Hematopoietic multipotent progenitor cell (in vitro differentiated cells): ENCODE data around the gene BOLL. TPM values are rescaled to one million over a fixed set of nuclear protein-coding genes. Genes with fewer than 3 reads are reported as not detected.
A peak's percentile ranks its signal among the peaks of the same experiment; 100 is the strongest.
"Not testable (repeated sequence)": the region's sequence is repeated elsewhere in the genome, so short reads cannot be mapped to it uniquely, and the experiment has no call there.

Source experiments
- DNase-seq, 3 donors: peaks; one replicate each; pipeline ENCODE4 v3.0.0-alpha.2; 2011 to 2015; ENCODE audit warnings: low read depth in 2 of 3, low spot score in 2 of 3
- total RNA-seq: library from RNA; depleted of rRNA; stranded (reverse); fragments of >200 nt; gene quantifications from one replicate; pipeline ENCODE4 v1.2.3, GENCODE V29; 2012

BOLL gene
- total RNA-seq, 1 donor: not detected

DNA sequence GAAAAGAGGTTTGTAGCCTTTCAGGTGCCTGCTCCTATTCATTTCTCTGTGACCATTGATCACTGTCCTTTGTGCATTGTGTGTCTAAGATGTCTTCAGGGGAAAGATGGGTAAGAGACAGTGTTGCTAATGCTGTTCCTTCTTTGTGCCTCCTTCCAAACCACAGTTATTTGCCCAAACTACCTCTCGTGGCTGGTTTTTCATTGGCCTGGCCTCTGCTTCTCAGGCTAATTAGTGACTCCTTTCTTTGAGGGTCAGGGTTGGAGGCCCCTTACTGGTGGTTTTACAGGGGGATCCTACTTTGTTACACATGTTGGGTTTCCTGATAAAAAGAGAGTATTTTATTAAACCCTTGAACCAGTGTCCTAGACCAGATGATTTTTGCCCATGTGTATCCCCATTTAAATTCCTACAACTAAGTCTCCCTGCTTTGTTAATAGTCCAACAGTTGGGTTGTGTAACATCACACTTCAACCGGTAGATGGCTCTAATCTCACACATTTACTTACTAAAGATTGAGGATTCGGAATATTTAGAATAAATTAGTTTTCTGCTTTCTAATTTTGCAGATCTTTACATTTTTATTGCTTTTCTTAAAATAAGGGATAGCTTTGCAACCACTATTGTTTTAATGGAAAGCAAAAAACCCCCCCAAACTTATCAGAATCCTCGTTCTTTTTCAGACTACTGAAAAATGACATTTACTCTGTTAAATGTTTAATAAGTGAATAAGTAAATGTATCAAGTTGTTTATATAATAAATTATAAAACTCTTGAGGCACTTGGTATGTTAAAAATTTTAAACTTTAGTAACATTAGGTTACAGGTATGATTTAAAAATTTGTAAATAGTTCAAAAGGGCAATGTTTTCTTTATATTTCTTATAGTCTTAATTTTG lies 77.6 kb downstream of the BOLL start:
- DNase-seq: peak in 2 of 3 donors; percentile 26 to 57

DNA sequence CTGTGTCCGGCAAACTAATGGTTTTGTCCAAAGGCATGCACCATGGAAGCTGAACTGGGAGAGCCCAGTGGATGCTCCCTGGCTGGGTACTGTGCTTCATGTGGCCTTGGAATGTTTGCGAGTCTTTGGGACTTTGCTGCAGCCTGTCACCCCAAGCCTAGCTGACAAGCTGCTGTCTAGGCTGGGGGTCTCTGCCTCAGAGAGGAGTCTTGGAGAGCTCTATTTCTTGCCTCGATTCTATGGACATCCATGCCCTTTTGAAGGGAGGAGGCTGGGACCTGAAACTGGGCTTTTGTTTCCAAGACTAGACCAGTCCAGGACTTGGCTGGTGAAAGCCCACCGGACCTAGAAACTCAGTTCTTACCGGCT lies 78.3 kb downstream of the BOLL start:
- no peak for DNase-seq

DNA sequence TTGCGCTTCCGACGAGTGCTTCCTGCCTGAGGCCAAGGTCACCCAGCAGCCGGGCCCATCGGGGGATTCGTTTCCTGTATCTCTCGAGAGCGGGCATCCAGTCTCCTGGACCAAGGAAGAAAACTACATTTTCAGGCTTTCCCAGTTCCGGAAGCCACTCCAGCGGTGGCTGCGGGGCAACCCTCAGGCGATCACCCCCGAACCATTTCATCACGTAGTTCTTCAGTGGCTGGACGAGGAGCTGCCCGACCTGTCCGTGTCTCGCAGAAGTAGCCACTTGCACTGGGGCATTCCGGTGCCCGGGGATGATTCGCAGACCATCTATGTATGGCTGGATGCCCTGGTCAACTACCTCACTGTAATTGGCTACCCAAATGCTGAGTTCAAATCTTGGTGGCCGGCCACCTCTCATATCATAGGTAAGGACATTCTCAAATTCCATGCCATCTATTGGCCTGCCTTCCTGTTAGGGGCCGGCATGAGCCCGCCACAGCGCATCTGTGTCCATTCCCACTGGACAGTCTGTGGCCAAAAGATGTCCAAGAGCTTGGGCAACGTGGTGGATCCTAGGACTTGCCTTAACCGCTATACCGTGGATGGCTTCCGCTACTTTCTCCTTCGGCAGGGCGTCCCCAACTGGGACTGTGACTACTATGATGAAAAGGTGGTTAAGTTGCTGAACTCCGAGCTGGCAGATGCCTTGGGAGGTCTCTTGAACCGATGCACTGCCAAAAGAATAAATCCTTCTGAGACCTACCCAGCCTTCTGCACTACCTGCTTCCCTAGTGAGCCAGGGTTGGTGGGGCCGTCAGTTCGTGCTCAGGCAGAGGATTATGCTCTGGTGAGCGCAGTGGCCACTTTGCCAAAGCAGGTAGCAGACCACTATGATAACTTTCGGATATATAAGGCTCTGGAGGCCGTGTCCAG lies 78.9 kb downstream of the BOLL start:
- no peak for DNase-seq

DNA sequence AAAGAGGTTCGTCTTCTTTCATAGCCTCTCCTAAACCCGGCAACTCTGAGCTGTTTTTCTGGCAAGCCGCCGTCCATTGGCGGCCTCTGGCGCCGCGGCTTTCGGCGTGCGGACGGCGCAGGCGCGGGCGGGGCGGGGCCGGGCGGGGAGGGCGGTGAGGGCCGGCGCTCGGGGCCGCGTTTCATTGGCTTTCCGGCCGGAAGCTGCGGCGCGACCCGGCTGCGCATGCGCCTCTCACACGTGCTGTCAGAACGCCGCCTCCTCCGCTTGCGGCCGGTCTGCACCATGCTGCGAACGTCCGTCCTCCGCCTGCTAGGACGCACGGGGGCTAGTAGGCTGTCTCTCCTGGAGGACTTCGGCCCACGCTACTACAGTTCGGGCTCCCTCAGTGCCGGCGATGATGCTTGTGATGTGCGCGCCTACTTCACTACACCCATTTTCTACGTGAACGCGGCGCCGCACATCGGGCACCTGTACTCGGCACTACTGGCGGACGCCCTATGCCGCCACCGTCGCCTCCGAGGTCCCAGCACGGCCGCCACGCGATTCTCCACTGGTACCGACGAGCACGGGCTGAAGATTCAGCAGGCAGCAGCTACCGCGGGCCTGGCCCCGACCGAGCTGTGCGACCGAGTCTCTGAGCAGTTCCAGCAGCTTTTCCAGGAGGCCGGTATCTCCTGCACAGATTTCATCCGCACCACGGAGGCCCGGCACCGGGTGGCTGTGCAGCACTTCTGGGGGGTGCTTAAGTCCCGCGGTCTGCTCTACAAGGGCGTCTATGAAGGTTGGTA lies 79.8 kb downstream of the BOLL start, which contains the start of gene MARS2:
MARS2 (plus strand) TSS at position 249 of the 791 bp plus-strand sequence; CDS start at position 286, 37 bp downstream.
- peak; percentile 93 to 95 (median 94) for DNase-seq

DNA sequence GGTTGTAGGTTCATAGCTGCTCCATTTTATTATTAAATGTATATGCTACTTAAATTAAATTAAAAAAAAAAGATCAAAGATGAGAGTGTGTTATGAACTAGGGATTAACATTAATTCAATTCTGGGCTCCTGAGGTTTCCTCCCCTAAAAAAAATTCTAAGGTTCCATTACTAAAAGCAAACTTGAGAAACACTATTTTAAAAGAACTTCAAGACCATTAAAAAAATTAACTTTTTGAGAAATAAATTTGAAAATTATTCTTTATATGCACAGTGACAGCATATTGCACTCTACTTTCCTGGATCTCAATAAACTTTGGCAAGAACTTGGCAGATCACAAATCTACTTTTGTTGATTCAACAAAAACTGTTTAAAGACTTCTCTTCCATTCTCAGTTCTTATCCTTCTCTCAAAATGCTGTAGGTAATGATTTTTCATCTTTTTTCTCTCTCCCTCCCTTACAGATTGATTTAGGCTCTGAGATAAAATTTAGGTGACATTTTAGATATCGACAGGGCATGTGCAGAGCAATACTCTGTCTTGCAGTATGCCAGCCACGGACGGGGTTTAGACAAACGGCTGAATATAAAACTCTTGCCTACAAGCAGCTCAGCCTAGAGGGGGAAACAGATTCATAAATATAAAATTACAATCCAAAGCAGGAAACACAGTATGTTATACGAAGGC lies 80.5 kb downstream of the BOLL start:
- no peak for DNase-seq

DNA sequence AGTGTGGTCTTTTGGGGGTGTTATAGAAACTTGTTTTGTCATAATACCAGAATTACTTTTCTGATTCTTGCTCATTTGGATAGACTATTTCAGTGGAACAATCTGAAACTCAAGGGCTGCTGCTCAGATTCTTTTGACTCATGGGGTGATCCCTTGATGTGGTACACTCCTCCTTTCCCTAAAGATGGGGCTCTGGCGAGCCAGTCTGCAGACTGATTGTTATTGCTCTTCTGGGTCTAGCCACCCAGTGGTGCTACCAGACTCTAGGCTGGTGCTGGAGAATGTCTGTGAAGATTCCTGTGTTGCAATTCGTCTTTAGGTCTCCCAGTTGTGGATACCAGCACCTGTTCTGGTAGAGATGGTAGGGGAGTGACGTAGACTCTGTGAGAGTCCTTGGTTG lies 84.2 kb downstream of the BOLL start:
- DNase-seq: no peak

DNA sequence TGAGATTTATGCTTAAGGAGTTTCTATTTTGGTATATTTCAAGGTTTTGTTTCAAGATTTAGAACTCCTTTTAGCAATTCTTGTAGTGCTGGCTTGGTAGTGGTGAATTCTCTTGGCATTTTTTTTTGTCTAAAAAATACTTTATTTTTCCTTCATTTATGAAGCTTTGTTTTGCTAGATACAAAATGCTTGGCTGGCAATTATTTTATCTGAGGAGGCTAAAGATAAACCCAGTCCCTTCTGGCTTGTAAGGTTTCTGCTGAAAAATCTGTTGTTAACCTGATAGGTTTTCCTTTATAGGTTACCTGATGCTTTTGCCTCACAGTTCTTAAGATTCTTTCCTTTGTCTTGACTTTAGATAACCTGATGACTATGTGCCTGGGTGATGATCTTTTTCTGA lies 85.4 kb downstream of the BOLL start:
- DNase-seq: not testable (repeated sequence)

DNA sequence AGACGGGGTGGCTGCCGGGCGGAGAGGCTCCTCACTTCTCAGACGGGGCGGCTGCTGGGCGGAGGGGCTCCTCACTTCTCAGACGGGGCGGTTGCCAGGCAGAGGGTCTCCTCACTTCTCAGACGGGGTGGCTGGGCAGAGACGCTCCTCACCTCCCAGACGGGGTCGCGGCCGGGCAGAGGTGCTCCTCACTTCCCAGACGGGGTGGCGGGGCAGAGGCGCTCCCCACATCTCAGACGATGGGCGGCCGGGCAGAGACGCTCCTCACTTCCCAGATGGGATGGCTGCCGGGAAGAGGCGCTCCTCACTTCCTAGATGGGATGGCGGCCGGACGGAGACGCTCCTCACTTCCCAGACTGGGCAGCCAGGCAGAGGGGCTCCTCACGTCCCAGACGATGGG lies 88.5 kb downstream of the BOLL start:
- not testable (repeated sequence) for DNase-seq

DNA sequence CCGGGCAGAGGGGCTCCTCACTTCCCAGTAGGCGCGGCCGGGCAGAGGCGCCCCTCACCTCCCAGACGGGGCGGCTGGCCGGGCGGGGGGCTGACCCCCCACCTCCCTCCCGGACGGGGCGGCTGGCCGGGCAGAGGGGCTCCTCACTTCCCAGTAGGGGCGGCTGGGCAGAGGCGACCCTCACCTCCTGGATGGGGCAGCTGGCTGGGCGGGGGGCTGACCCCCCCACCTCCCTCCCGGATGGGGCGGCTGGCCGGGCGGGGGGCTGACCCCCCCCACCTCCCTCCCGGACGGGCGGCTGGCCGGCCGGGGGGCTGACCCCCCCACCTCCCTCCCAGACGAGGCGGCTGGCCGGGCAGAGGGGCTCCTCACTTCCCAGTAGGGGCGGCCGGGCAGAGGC lies 89.1 kb downstream of the BOLL start:
- not testable (repeated sequence) for DNase-seq

DNA sequence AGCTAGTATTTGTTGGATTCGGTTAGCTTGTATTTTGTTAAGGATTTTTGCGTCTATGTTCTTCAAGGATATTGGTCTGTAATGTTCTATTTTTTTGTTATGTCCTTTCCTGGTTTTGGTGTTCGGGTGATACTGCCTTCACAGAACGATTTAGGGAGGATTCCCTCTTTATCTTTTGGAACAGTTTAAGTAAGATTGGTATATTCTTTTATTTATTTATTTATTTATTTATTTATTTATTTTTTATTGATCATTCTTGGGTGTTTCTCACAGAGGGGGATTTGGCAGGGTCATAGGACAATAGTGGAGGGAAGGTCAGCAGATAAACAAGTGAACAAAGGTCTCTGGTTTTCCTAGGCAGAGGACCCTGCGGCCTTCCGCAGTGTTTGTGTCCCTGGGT lies 89.9 kb downstream of the BOLL start:
- not testable (repeated sequence) for DNase-seq

DNA sequence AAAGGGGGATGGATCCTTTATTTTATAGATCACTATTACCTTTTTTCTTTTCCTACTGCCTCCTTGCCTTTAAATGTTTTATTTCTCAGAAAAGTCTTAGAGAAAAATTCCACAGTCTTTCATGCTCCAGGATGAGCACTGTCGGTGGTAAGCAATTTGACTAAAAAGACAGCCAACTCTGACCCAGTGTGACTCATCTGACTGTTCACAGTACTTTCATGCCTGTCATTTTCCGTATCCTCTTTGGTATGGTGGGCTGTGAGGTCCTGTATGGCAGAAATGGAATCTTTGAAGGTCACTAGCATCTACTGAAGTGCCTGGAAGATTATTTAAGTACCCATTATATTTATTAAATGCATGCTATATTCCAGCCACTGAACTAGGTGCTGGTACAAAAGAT lies 107.6 kb downstream of the BOLL start:
- no peak for DNase-seq

DNA sequence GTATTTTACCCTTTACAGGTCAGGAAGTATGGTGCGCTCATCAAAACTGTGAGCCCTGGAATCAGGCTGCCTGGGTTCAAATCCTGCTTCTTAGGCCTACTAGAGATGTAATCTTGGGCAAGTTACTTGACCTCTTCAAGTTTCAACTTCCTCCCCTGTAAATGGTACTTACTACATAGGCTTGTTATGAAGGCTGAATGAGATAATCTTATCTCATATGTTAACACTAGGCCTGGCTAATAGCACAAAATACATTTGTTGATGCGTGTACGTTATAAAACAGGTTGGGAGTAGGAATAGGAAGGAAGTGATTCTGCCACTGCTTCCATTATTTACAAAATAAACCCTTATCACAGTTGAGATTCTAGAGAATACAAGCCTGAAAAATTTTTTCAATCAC lies 108.1 kb downstream of the BOLL start:
- DNase-seq: no peak

Other genes with a start within 250 kb of the BOLL start
- gene RFTN2, start 109.7 kb downstream of the BOLL start, total RNA-seq: under 0.01 TPM
- 9.2 TPM for gene MARS2, start 80.0 kb downstream of the BOLL start, total RNA-seq
- 0.27 TPM for gene PLCL1, start 19.3 kb upstream of the BOLL start, total RNA-seq